Panc1 (cell line): ENCODE measurements around the gene LIME1. TPM values are rescaled to one million over a fixed set of nuclear protein-coding genes. Genes with fewer than 3 reads are reported as not detected.

Source experiments
- ATAC-seq: fragments of 200-7000 bp; cut with Tn5 transposase; 2 replicates; pipeline ENCODE4 v1.9.1; 2020; ENCODE audit warnings: mild to moderate bottlenecking, moderate library complexity
- BruUV-seq: library from RNA; stranded (reverse); fragments of 400-500 nt; replicated peaks from 2 replicates; lab custom pipeline; 2021; lab: Mats Ljungman, UMichigan
- CTCF ChIA-PET: fragments of 300-600 bp; sonication (Branson Sonifier 250); formaldehyde crosslinking; loops from one replicate; lab custom pipeline; 2022; ENCODE audit warnings: antibody characterized with exemption; lab: Charles Lee
- POLR2A ChIA-PET: fragments of 300-600 bp; sonication (Branson Sonifier 250); formaldehyde crosslinking; loops from one replicate; lab custom pipeline; 2022; ENCODE audit warnings: antibody characterized with exemption; lab: Charles Lee
- DNase-seq: peaks from one replicate; pipeline ENCODE4 v3.0.0-alpha.2; 2010; ENCODE audit warnings: low read depth, low spot score
- H3K27ac ChIP-seq: 2 replicates; pipeline ENCODE4 v1.5.1; 2011; ENCODE audit warnings: mild to moderate bottlenecking, low read length, inconsistent platforms
- H3K27me3 ChIP-seq: fragments of 200-500 bp; sonication (Bioruptor generic); 2 replicates; pipeline ENCODE4 v1.6.0; 2014; ENCODE audit warnings: low read length, inconsistent platforms; ENCODE audit not compliant: control insufficient read depth, insufficient read depth
- H3K36me3 ChIP-seq: fragments of 200-500 bp; sonication (Bioruptor generic); 2 replicates; pipeline ENCODE4 v1.5.1; 2014; ENCODE audit warnings: inconsistent platforms, mild to moderate bottlenecking, low read length, moderate library complexity; ENCODE audit not compliant: control insufficient read depth, insufficient read depth
- H3K4me1 ChIP-seq: 2 replicates; pipeline ENCODE4 v1.5.1; 2011; ENCODE audit warnings: inconsistent platforms, mild to moderate bottlenecking, low read length, moderate library complexity; ENCODE audit not compliant: control insufficient read depth, insufficient read depth
- H3K4me3 ChIP-seq, 2 experiments: 2 replicates each; pipeline ENCODE4 v1.5.1; 2011 to 2012; ENCODE audit warnings: low read depth in 2 of 2, low read length in 2 of 2, mild to moderate bottlenecking in 2 of 2, inconsistent platforms in 1 of 2, moderate library complexity in 1 of 2
- H3K9me3 ChIP-seq: fragments of 200-500 bp; sonication (Bioruptor generic); 2 replicates; pipeline ENCODE4 v1.5.1; 2014; ENCODE audit warnings: low read depth, mild to moderate bottlenecking, inconsistent platforms, low read length, moderate library complexity; ENCODE audit not compliant: control insufficient read depth, insufficient read depth
- CTCF ChIP-seq: fragments of 450-650 bp; IDR thresholded peaks from 2 replicates; pipeline ENCODE4 v1.5.1; 2017; ENCODE audit warnings: mild to moderate bottlenecking
- POLR2AphosphoS5 ChIP-seq: IDR thresholded peaks from 2 replicates; pipeline ENCODE4 v1.6.1; 2012; ENCODE audit warnings: mild to moderate bottlenecking, low read depth, low read length, moderate library complexity
- SIN3A ChIP-seq: IDR thresholded peaks from 2 replicates; pipeline ENCODE4 v1.6.1; 2012; ENCODE audit warnings: low read depth, mild to moderate bottlenecking, low read length, moderate library complexity, borderline replicate concordance; ENCODE audit not compliant: insufficient read depth
- TCF7L2 ChIP-seq: IDR thresholded peaks from 2 replicates; pipeline ENCODE4 v1.6.1; 2011; ENCODE audit warnings: mild to moderate bottlenecking, low read depth, low read length, inconsistent platforms
- in situ Hi-C: cut with HindIII; loops from 2 replicates; pipeline ENCODE4 v1.10.0; 2016; ENCODE audit warnings: low sequenced_read_pairs, low pct_unique_long_range_greater_than_20kb
- intact Hi-C: fragments of 100-400 bp; cut with micrococcal nuclease; formaldehyde crosslinking; loops from one replicate; pipeline ENCODE4 v1.10.0; 2022; ENCODE audit not compliant: unreplicated experiment
- total RNA-seq: library from RNA; stranded (reverse); gene quantifications from one replicate; pipeline ENCODE4 v1.2.1, GENCODE V29; 2021; ENCODE audit not compliant: unreplicated experiment
- TF ChIP-seq, protein P1 (sequence below), 2 experiments: IDR thresholded peaks; 2 replicates each; pipeline ENCODE4 v1.6.1; 2011 to 2012; ENCODE audit warnings: low read depth in 2 of 2, control low read depth in 1 of 2, low read length in 1 of 2, mild to moderate bottlenecking in 1 of 2, moderate library complexity in 1 of 2; ENCODE audit not compliant: insufficient read depth in 1 of 2

The LIME1 gene
- total RNA-seq, 1 experiment from 2014 or later: 15.2 TPM

DNA sequence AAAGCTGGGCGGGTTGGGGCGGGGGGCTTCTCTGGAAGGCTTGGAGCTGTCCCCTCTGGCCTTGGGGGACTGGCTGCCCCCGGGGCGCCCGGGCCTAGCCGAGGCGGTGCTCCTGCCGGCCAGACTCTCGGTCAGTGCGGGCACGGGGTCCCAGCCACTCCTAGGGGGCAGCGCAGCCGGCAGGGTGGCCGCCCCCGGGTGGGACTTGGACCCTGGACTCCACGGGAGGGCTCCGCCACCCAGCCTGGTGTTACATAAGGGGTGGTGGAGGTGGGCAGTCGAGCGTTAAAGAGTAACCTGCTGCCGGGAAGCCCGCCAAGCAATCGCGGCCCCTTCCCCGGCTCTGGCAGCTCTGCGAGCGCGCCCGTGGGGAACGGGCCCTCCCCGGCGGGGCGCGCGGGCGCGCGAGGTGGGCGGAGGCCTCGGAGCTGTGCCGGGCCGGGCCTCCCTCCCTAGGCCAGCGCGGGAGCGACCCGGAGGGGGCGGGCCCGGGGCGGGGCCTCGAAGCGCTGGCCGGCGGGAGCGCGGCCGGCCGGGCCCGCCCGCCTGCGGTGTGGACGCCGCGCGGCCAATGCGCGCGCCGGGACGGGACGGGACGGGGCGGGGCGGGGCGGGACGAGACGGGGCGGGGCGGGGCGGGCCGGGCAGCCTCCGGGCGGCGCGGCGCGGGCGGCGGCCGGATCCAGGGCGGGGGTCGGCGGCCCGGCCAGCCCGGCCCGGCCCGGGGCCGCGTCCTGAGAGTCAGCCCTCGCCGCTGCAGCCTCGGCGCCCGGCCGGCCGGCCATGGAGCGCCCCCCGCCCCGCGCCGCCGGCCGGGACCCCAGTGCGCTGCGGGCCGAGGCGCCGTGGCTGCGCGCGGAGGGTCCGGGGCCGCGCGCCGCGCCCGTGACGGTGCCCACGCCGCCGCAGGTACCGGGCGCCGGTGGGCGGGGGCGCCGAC, 2.9 kb downstream of the LIME1 start, which contains the start of gene SLC2A4RG:
Gene SLC2A4RG (plus strand): TSS at position 647 of the 940 bp plus-strand sequence. CDS start 137 bp downstream, at position 784.
- Histone ChIP-seq H3K9me3 (no peaks in the 10 kb centered on the region), H3K36me3 (no peaks in the 10 kb centered on the region; the same call in 1 of the 2 replicates), H3K27ac (peak within 1 kb of the TSS; percentile 77), H3K27me3 (no peaks in the 10 kb centered on the region), H3K4me3 (peak within 1 kb of the TSS; percentile 63 to 66), H3K4me1 (peaks cover 45% of the 10 kb centered on the region)
- ChIA-PET POLR2A (no interaction called here), CTCF (interaction anchor here (0.6 kb wide), 1 partner anchor 1200 kb away, joined by 4 read pairs; no protein-coding TSS in a partner anchor)
- DNase-seq (no peak), ATAC-seq (peak; percentile 77)
- TF ChIP-seq CTCF: no peak
- peak; percentile 19; the same call in 1 of the 2 replicates for TF ChIP-seq SIN3A
- in situ Hi-C loops (no loop called here), intact Hi-C loops (no loop called here)
- no TSS peak for BruUV-seq

- ChIA-PET CTCF (interaction anchor here (0.5 kb wide), 1 partner anchor 125 kb away, joined by 3 read pairs; no protein-coding TSS in a partner anchor), POLR2A (interaction anchor here (0.5 kb wide), 2 partner anchors 15 to 21 kb away, joined by 3 read pairs; no protein-coding TSS in a partner anchor)
- TF ChIP-seq POLR2AphosphoS5 (no peak), SIN3A (no peak), CTCF (no peak), TCF7L2 (no peak)
- TF ChIP-seq, protein P1, sequence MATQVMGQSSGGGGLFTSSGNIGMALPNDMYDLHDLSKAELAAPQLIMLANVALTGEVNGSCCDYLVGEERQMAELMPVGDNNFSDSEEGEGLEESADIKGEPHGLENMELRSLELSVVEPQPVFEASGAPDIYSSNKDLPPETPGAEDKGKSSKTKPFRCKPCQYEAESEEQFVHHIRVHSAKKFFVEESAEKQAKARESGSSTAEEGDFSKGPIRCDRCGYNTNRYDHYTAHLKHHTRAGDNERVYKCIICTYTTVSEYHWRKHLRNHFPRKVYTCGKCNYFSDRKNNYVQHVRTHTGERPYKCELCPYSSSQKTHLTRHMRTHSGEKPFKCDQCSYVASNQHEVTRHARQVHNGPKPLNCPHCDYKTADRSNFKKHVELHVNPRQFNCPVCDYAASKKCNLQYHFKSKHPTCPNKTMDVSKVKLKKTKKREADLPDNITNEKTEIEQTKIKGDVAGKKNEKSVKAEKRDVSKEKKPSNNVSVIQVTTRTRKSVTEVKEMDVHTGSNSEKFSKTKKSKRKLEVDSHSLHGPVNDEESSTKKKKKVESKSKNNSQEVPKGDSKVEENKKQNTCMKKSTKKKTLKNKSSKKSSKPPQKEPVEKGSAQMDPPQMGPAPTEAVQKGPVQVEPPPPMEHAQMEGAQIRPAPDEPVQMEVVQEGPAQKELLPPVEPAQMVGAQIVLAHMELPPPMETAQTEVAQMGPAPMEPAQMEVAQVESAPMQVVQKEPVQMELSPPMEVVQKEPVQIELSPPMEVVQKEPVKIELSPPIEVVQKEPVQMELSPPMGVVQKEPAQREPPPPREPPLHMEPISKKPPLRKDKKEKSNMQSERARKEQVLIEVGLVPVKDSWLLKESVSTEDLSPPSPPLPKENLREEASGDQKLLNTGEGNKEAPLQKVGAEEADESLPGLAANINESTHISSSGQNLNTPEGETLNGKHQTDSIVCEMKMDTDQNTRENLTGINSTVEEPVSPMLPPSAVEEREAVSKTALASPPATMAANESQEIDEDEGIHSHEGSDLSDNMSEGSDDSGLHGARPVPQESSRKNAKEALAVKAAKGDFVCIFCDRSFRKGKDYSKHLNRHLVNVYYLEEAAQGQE (IDR thresholded peaks at IDR 0.05; ENCODE audit: insufficient read depth in 1 of 2, low read depth in 2 of 2, low read length in 1 of 2): no peak
- BruUV-seq: no TSS peak
- intact Hi-C loops: no loop called here
- H3K27me3 ChIP-seq: no peaks in the 10 kb centered on the region
- H3K9me3 ChIP-seq: no peaks in the 10 kb centered on the region
- peak overlapping the region; percentile 77 for H3K27ac ChIP-seq
- no peak for DNase-seq
- H3K4me1 ChIP-seq: peaks cover 43% of the 10 kb centered on the region
- in situ Hi-C loops: no loop called here
- peak; percentile 8 for ATAC-seq
- H3K36me3 ChIP-seq: no peaks in the 10 kb centered on the region; the same call in 1 of the 2 replicates
- H3K4me3 ChIP-seq: peak overlapping the region; percentile 63 to 66
These were observed 3.7 kb downstream of the LIME1 start for GRCh38 chr20:63740070-63740626.
